ENCODE results near the gene SP110.
"Not testable (repeated sequence)": the region's sequence is repeated elsewhere in the genome, so short reads cannot be mapped to it uniquely, and the experiment has no call there.

Gene SP110

DNA sequence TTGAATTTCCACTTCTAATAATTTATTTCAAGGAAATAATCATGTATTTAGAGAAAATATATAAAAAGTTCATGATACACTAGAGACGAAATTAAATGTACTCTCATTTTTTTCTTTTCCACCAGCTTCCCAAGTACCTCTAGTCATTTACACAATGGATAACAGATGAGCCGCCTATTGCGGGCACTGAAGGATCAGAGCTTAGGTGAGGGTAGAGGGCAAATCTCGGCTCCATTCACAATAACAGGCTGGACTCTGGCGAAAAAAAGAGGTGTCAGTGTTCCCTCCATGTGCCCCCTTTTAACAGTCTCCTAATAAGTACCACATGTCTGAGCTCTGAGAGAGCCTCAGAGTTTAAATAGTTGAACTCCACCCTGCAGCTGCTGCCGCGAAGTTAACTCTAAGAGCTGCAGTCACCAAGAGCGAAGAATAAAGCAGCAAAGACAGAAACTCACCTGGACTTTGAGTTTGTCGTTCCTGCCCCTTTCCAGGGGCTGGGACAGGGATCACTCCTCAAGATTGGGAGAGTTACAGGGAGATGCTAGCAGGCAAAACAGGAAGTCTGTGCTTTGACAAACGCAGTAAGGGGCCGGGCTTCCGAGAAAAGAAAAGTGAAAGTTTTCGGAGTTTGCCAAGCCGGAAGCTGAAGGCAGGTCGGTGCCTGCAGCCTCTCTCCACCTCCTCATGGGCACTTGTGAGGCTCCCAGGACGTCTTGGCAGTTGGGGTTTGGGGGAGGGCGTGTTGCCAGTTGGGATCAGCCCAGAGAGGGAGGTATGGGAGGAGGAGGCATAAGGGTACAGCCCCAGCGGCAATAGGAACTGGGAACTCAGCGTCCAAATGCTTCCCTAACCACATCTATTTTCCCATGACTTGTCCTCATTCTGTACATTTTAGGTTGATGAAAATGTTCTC is at the start of gene SP110:
SP110 (minus strand) TSS at position 566 of the 913 bp plus-strand sequence. CDS start 3,057 bp downstream, outside the sequence.
- TF ChIP-seq POLR2A (IDR thresholded peaks at IDR 0.05; ENCODE audit: low read depth, low read length), result 0 out of 2 replicates have a peak, but pooled peaks have one; percentile 13
- DNase-seq (ENCODE audit: insufficient read length, low spot score) (peak; percentile 90), FAIRE-seq (peak; percentile 94)

DNA sequence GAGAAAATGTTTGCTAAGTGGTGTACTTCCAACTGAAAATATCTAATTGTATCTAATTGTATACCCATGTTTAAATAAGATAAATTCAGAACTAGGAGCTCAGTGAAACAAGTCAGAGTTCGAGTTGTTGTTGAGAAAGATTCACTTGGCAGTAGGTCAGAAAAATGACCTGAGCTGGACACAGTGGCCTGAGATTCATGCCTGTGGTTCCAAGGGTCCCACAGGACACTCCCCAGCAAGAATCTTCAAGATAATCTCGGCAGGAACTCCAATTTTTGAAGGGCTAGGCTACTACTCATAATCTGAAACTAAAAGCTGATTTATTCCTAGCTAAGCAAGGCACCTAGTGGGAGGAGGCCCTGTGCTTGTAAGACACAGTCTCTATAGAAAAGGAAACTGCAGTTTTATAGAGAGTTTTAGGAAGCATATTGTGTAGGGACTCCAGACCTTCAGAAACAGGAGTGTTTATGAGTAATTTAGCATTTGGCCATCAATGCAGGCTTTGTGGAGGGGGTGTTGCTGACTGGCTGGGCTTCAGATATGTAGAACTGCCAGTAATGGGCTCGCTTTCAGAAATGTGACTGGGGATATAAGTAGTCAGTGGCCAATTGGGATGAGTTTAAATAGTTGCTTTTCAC is 48.9 kb upstream of the SP110 start:
- FAIRE-seq (no peak), DNase-seq (ENCODE audit: insufficient read length, low spot score) (no peak)
- TF ChIP-seq POLR2A (IDR thresholded peaks at IDR 0.05; ENCODE audit: low read depth, low read length), result no peak

GRCh38 chr2:230267556-230267955 is 47.8 kb upstream of the SP110 start:
- TF ChIP-seq POLR2A (IDR thresholded peaks at IDR 0.05; ENCODE audit: low read depth, low read length), result no peak
- FAIRE-seq (no peak), DNase-seq (ENCODE audit: insufficient read length, low spot score) (no peak)

DNA sequence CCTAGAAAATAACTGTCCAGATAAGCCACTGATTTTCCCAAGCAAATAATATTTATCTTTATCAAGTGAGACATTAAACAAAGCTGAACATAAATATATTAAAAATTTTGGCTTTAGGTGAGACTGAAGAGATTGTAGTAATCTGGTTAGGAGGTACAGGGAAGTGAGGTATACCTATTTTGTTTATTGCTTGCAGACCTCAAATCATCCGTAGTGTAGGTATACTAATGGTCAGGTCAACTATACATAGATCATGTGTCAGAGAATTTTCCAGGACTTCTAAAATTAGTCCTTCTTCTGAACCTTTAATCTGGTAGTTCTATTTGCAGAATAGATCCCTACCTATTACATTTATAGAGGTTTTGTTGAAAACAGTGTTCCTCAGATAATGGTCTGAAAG is 47.3 kb upstream of the SP110 start:
- no peak for TF ChIP-seq POLR2A (IDR thresholded peaks at IDR 0.05; ENCODE audit: low read depth, low read length)
- DNase-seq (ENCODE audit: insufficient read length, low spot score) (no peak), FAIRE-seq (no peak)

DNA sequence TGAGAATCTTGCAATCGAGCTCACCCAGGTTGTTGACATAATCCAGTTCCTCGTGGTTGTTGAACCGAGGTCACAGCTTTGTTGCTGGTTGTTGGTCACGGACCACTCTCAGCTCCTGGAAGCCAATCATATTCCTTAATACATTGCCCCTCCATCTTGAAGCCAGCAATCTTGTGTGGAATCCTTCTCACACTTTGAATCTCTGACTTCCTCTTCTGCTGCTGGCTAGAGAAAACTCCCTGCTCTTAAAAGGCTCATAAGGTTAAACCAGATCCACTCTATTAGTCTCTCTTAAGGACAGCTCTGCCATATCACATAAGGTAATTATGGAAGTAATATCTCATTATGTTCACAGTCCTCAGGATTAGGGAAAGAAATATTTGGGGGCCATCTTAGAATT is 46.9 kb upstream of the SP110 start:
- DNase-seq (ENCODE audit: insufficient read length, low spot score) (no peak), FAIRE-seq (no peak)
- TF ChIP-seq POLR2A (IDR thresholded peaks at IDR 0.05; ENCODE audit: low read depth, low read length), result no peak

DNA sequence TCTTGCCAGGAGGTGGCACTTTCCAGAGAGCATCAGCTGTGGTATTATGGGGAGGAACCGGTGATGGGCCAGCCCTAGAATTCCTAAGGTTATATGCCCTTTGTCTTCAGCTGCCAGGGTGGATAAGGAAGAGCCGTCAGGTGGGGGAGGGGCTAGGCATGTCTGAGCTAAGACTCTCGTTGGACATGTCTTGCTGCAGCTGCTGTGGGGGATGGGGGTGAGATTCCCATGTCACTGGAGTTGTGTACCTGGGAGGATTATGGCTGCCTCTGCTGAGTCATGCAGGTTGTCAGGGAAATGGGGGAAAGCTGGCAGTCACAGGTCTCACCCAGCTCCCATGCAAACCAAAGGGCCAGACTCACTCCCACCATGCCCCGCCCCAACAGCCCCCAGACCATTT is 45.2 kb upstream of the SP110 start:
- not testable (repeated sequence) for FAIRE-seq; DNase-seq (ENCODE audit: insufficient read length, low spot score)

- FAIRE-seq (no peak), DNase-seq (ENCODE audit: insufficient read length, low spot score) (no peak)
- no peak for TF ChIP-seq POLR2A (IDR thresholded peaks at IDR 0.05; ENCODE audit: low read depth, low read length)
Observed at GRCh38 chr2:230262246-230262645, 42.5 kb upstream of the SP110 start.

DNA sequence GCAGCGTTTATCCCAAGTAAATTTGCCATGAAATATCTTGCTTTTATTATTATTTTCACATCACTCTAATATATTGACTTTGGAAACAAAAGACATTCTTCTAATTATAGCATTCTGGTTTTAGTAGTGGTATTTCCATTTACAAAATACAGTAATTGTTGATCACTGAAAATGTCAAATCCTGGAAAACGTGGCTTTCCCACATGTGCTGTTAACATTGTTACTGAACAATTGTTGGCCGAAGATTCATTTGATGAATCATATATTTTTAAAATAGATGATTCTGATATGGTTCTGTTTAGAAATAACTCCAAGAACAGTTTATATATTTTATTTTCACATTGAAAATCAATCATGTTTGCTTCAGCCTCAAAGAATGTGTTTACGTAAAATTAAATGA is 38.7 kb upstream of the SP110 start:
- DNase-seq (ENCODE audit: insufficient read length, low spot score) (no peak), FAIRE-seq (no peak)
- TF ChIP-seq POLR2A (IDR thresholded peaks at IDR 0.05; ENCODE audit: low read depth, low read length), result no peak

DNA sequence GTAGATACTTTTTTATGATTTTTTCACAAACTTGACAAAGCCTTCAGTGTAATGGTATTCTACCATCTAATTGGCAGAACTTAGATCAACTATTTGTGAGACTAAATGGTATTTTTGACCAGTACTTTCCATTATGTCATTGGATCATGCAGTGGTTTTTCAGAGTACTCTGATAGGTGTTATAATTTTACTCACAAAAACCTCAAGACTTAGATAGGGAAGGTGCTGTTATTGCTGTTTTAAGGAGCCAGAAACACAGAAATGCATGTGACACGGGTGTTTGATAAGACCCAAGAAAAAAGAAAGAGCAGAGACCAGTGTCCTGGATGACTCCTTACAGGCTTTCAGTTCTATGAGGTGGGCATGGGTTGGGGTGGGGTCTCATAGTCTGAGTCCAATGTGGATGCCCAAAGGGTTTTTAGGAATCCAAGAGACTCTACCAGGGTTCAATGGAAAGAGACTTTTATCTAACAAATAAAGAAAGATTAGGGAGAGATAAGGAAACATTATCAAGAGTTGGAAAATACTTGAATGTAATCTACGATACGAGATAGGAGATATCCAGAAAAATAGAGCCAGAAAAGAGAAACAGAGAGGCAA is 37.0 kb upstream of the SP110 start:
- DNase-seq (ENCODE audit: insufficient read length, low spot score), result no peak
- no peak for TF ChIP-seq POLR2A (IDR thresholded peaks at IDR 0.05; ENCODE audit: low read depth, low read length)
- FAIRE-seq, result no peak

GRCh38 chr2:230254152-230254881 is 34.5 kb upstream of the SP110 start:
- FAIRE-seq, result no peak
- no peak for TF ChIP-seq POLR2A (IDR thresholded peaks at IDR 0.05; ENCODE audit: low read depth, low read length)

DNA sequence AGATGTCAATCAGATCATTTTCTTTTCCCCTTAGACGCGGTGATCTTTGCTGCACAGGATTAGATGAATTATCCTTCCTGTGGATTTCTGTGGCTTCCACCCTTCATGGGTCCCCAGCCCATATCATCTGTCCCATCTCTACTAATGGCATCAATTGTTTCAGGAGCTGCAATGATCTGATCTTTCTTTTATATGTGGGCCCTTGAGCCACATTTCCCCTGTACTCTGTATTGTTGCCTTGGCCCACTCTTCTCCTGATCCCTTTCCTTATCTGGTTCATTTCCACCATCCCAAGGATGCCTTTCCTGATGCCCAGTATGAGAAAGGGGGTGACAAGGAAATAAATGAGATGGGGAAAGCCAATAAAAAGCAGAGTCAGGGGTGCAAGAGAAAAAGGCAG is 30.4 kb upstream of the SP110 start:
- TF ChIP-seq POLR2A (IDR thresholded peaks at IDR 0.05; ENCODE audit: low read depth, low read length), result no peak
- DNase-seq (ENCODE audit: insufficient read length, low spot score), result no peak
- FAIRE-seq, result no peak

More at GRCh38 chr2:230254152-230254881, 34.5 kb upstream of the SP110 start:
- no peak for DNase-seq (ENCODE audit: insufficient read length, low spot score)

DNA sequence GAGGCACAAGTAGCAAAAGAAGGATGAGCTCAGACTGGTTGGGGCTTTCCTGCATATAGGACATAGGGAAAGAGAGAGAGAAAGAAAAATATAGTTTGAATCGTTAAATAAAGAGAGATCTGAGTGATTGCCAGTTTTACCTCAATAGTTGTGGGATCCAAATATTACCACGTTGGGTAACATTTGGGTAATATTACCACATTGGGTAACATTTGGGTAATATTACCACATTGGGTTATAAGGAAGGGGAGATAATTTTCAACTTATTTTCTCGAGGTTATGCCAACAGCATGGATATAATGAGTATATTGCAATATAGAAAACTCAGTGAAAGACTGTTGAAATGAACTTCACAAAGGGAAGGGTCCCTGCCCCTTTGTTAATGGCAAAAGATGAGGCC is 26.4 kb upstream of the SP110 start:
- no peak for FAIRE-seq
- no peak for DNase-seq (ENCODE audit: insufficient read length, low spot score)
- no peak for TF ChIP-seq POLR2A (IDR thresholded peaks at IDR 0.05; ENCODE audit: low read depth, low read length)

DNA sequence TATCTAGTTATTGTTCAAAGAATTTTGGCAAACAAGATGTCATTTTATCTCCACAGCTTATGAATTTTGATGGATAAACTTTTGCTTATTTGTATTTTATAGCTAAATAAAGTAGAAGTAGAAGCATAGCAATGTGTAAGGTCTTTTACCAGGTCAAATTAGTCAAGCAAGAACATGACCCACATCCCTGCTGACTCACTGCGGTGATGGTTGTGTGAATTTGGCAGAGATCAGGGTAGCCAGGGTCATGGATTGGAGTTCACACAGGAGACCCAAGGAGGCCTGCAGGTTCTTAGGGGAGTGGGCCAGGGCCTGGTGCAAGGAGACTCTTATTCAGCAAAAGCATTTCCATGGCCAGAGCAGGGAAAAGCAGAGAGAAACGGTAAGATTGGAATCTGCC is 24.4 kb upstream of the SP110 start:
- DNase-seq (ENCODE audit: insufficient read length, low spot score) (peak; percentile 8), FAIRE-seq (no peak)
- no peak for TF ChIP-seq POLR2A (IDR thresholded peaks at IDR 0.05; ENCODE audit: low read depth, low read length)

- no peak for TF ChIP-seq POLR2A (IDR thresholded peaks at IDR 0.05; ENCODE audit: low read depth, low read length)
- FAIRE-seq (no peak), DNase-seq (ENCODE audit: insufficient read length, low spot score) (no peak)
Observed at GRCh38 chr2:230234845-230235244, 15.1 kb upstream of the SP110 start.

Measured in H54 (cell line).